Measurements from ENCODE around the gene GPX5. TPM values are rescaled to one million over a fixed set of nuclear protein-coding genes. Genes with fewer than 3 reads are reported as not detected.

Gene GPX5
- total RNA-seq, 2 donors from 2014 or later: not detected

GRCh38 chr6:28523241-28523622, 2.4 kb upstream of the GPX5 start:
- TF ChIP-seq CTCF (IDR thresholded peaks at IDR 0.05) (no peak), POLR2A (IDR thresholded peaks at IDR 0.05) (no peak)
- no peak overlapping the region for H3K4me3 ChIP-seq
- no peaks in the 10 kb centered on the region for H3K36me3 ChIP-seq (replicated peaks in 1 of 2; ENCODE audit: insufficient read depth in 1 of 2, low read depth in 2 of 2)
- intact Hi-C loops (cut with DNase I): no loop called here
- no peaks in the 10 kb centered on the region for H3K4me1 ChIP-seq
- no peak for ATAC-seq
- H3K9me3 ChIP-seq: no peaks in the 10 kb centered on the region
- DNase-seq: no peak
- no peaks in the 10 kb centered on the region for H3K27me3 ChIP-seq
- WGBS, 2 donors: 36 to 42% methylated on average over 3 of the region's 3 CpGs
- H3K27ac ChIP-seq: no peak overlapping the region

- intact Hi-C loops (cut with DNase I): no loop called here
- WGBS, 2 donors: 8 to 17% methylated on average over 1 of the region's 1 CpG
- H3K27me3 ChIP-seq: no peaks in the 10 kb centered on the region
- H3K9me3 ChIP-seq: no peaks in the 10 kb centered on the region
- no peak for ATAC-seq
- H3K4me3 ChIP-seq: no peak overlapping the region
- H3K4me1 ChIP-seq: no peaks in the 10 kb centered on the region
- no peak for DNase-seq
- TF ChIP-seq POLR2A (IDR thresholded peaks at IDR 0.05) (no peak), CTCF (IDR thresholded peaks at IDR 0.05) (no peak)
- H3K27ac ChIP-seq: no peak overlapping the region
- H3K36me3 ChIP-seq (replicated peaks in 1 of 2; ENCODE audit: insufficient read depth in 1 of 2, low read depth in 2 of 2): no peaks in the 10 kb centered on the region
These were observed 5.1 kb downstream of the GPX5 start for GRCh38 chr6:28530777-28531176.

- Histone ChIP-seq H3K4me1 (no peaks in the 10 kb centered on the region), H3K27me3 (no peaks in the 10 kb centered on the region), H3K36me3 (replicated peaks in 1 of 2; ENCODE audit: insufficient read depth in 1 of 2, low read depth in 2 of 2) (no peaks in the 10 kb centered on the region), H3K4me3 (no peak overlapping the region), H3K27ac (no peak overlapping the region), H3K9me3 (no peaks in the 10 kb centered on the region)
- no peak for DNase-seq
- TF ChIP-seq POLR2A (IDR thresholded peaks at IDR 0.05) (no peak), CTCF (IDR thresholded peaks at IDR 0.05) (no peak)
- intact Hi-C loops (cut with DNase I): no loop called here
- 55 to 57% methylated on average over 7 of the region's 7 CpGs for WGBS, 2 donors
- no peak for ATAC-seq
These were observed 5.9 kb downstream of the GPX5 start for GRCh38 chr6:28531479-28532128.

GRCh38 chr6:28534306-28534705, 8.6 kb downstream of the GPX5 start:
- Histone ChIP-seq H3K36me3 (replicated peaks in 1 of 2; ENCODE audit: insufficient read depth in 1 of 2, low read depth in 2 of 2) (no peaks in the 10 kb centered on the region), H3K9me3 (no peaks in the 10 kb centered on the region), H3K27me3 (peaks cover 0 to 2% of the 10 kb centered on the region in 2 donors), H3K4me3 (no peak overlapping the region), H3K27ac (no peak overlapping the region), H3K4me1 (peaks cover 4% of the 10 kb centered on the region)
- intact Hi-C loops (cut with DNase I): no loop called here
- 55 to 58% methylated on average over 3 of the region's 3 CpGs for WGBS, 2 donors
- no peak for ATAC-seq
- DNase-seq: no peak
- TF ChIP-seq POLR2A (IDR thresholded peaks at IDR 0.05) (no peak), CTCF (IDR thresholded peaks at IDR 0.05) (no peak)

GRCh38 chr6:28534875-28535274, 9.2 kb downstream of the GPX5 start:
- 41 to 45% methylated on average over 2 of the region's 2 CpGs for WGBS, 2 donors
- no peak for TF ChIP-seq POLR2A (IDR thresholded peaks at IDR 0.05)
- no peak for TF ChIP-seq CTCF (IDR thresholded peaks at IDR 0.05)
- Histone ChIP-seq H3K4me3 (no peak overlapping the region), H3K4me1 (peaks cover 4% of the 10 kb centered on the region), H3K27me3 (peaks cover 0 to 8% of the 10 kb centered on the region in 2 donors), H3K27ac (no peak overlapping the region), H3K36me3 (replicated peaks in 1 of 2; ENCODE audit: insufficient read depth in 1 of 2, low read depth in 2 of 2) (no peaks in the 10 kb centered on the region), H3K9me3 (no peaks in the 10 kb centered on the region)
- ATAC-seq: no peak
- intact Hi-C loops (cut with DNase I): no loop called here
- no peak for DNase-seq

Data from body of pancreas (tissue), 4 donors.